ENCODE data around the gene SPAG16. TPM values are rescaled to one million over a fixed set of nuclear protein-coding genes. Genes with fewer than 3 reads are reported as not detected.
"Not testable (repeated sequence)": the region's sequence is repeated elsewhere in the genome, so short reads cannot be mapped to it uniquely, and the experiment has no call there.

The SPAG16 gene
- total RNA-seq, 3 donors from 2014 or later = 25.3 to 42.0 (median 41.7) TPM

GRCh38 chr2:213703406-213704098 is 419.3 kb downstream of the SPAG16 start:
- no peak for TF ChIP-seq POLR2A (IDR thresholded peaks at IDR 0.05)
- Histone ChIP-seq H3K27ac (no peak overlapping the region), H3K36me3 (no peaks in the 10 kb centered on the region), H3K9me3 (peaks cover 8 to 11% of the 10 kb centered on the region in 2 donors), H3K4me3 (no peak overlapping the region), H3K4me1 (no peaks in the 10 kb centered on the region), H3K27me3 (no peaks in the 10 kb centered on the region)
- intact Hi-C loops (cut with DNase I; ENCODE audit: low total_unique reads) = no loop called here
- no peak for DNase-seq (ENCODE audit: low spot score in 2 of 2)

DNA sequence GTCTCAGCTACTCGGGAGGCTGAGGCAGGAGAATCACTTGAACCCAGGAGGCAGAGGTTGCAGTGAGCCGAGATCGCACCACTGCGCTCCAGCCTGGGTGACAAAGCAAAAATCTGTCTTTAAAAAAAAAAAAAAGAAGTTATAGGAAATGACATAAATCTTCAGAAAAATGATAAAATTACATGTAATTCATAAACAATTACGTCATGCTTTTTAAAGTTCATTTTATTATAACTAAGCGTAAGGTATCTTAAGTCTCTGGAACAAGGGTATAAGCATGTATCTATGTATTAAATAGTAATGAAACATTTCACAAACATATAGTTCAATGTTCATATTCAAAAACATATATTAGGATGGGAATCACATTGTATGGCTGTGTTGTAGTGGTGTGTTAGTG is 425.9 kb downstream of the SPAG16 start:
- H3K27me3 ChIP-seq = no peaks in the 10 kb centered on the region
- no peak overlapping the region for H3K4me3 ChIP-seq
- intact Hi-C loops (cut with DNase I; ENCODE audit: low total_unique reads) = no loop called here
- TF ChIP-seq POLR2AphosphoS5 (IDR thresholded peaks at IDR 0.05) (no peak), POLR2A (IDR thresholded peaks at IDR 0.05) (no peak)
- TF ChIP-seq, protein P1, sequence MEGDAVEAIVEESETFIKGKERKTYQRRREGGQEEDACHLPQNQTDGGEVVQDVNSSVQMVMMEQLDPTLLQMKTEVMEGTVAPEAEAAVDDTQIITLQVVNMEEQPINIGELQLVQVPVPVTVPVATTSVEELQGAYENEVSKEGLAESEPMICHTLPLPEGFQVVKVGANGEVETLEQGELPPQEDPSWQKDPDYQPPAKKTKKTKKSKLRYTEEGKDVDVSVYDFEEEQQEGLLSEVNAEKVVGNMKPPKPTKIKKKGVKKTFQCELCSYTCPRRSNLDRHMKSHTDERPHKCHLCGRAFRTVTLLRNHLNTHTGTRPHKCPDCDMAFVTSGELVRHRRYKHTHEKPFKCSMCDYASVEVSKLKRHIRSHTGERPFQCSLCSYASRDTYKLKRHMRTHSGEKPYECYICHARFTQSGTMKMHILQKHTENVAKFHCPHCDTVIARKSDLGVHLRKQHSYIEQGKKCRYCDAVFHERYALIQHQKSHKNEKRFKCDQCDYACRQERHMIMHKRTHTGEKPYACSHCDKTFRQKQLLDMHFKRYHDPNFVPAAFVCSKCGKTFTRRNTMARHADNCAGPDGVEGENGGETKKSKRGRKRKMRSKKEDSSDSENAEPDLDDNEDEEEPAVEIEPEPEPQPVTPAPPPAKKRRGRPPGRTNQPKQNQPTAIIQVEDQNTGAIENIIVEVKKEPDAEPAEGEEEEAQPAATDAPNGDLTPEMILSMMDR (IDR thresholded peaks at IDR 0.05) = no peak
- H3K4me1 ChIP-seq = no peaks in the 10 kb centered on the region
- H3K27ac ChIP-seq = no peak overlapping the region
- H3K9me3 ChIP-seq = no peaks in the 10 kb centered on the region
- DNase-seq (ENCODE audit: low spot score in 2 of 2) = no peak
- H3K36me3 ChIP-seq = no peaks in the 10 kb centered on the region

DNA sequence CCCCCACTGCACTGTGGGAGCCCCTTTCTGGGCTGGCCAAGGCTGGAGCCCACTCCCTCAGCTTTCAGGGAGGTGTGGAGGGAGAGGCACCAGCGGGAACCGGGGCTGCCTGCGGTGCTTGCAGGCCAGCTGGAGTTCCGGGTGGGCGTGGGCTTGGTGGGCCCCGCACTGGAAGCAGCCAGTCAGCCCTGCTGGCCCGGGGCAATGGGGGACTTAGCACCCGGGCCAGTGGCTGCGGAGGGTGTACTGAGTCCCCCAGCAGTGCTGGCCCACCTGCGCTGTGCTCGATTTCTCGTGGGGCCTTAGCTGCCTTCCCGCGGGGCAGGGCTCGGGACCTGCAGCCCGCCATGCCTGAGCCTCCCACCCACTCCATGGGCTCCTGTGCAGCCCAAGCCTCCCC is 434.1 kb downstream of the SPAG16 start:
- DNase-seq (ENCODE audit: low spot score in 2 of 2); H3K4me1 ChIP-seq; H3K36me3 ChIP-seq; H3K27me3 ChIP-seq; intact Hi-C loops (cut with DNase I; ENCODE audit: low total_unique reads); H3K4me3 ChIP-seq; H3K9me3 ChIP-seq; H3K27ac ChIP-seq: not testable (repeated sequence)

DNA sequence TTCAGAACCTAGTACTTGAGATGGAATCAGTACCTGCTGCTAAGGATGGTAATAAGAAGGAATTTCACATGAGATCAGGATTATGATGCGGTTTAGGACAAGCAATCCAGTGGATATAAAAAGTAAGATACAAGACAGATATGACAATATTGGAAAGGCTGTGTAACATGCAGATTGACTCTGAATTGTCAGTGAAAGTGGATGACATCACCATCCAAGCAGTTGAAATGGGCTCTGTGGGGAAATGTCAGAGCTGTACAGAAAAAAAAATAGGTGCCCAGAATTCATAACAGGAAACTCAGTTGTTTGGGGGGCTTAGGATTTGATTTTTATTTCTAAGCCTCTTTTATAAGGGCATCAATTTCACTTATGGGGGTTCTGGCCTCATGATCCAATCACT is 438.3 kb downstream of the SPAG16 start:
- H3K4me3 ChIP-seq = no peak overlapping the region
- H3K27ac ChIP-seq = no peak overlapping the region
- no peaks in the 10 kb centered on the region for H3K36me3 ChIP-seq
- H3K9me3 ChIP-seq = no peaks in the 10 kb centered on the region
- H3K27me3 ChIP-seq = no peaks in the 10 kb centered on the region
- intact Hi-C loops (cut with DNase I; ENCODE audit: low total_unique reads) = no loop called here
- no peak for DNase-seq (ENCODE audit: low spot score in 2 of 2)
- TF ChIP-seq, protein P1 (IDR thresholded peaks at IDR 0.05) = no peak
- TF ChIP-seq POLR2AphosphoS5 (IDR thresholded peaks at IDR 0.05) (no peak), POLR2A (IDR thresholded peaks at IDR 0.05) (no peak)
- H3K4me1 ChIP-seq = no peaks in the 10 kb centered on the region

- Histone ChIP-seq H3K4me3 (no peak overlapping the region), H3K27ac (no peak overlapping the region), H3K4me1 (no peaks in the 10 kb centered on the region), H3K27me3 (no peaks in the 10 kb centered on the region), H3K9me3 (no peaks in the 10 kb centered on the region), H3K36me3 (no peaks in the 10 kb centered on the region)
- intact Hi-C loops (cut with DNase I; ENCODE audit: low total_unique reads) = no loop called here
- TF ChIP-seq, protein P1 (IDR thresholded peaks at IDR 0.05) = no peak
- TF ChIP-seq POLR2A (IDR thresholded peaks at IDR 0.05) (no peak), POLR2AphosphoS5 (IDR thresholded peaks at IDR 0.05) (no peak)
- DNase-seq (ENCODE audit: low spot score in 2 of 2) = no peak
These were observed 438.8 kb downstream of the SPAG16 start for GRCh38 chr2:213723041-213723560.

DNA sequence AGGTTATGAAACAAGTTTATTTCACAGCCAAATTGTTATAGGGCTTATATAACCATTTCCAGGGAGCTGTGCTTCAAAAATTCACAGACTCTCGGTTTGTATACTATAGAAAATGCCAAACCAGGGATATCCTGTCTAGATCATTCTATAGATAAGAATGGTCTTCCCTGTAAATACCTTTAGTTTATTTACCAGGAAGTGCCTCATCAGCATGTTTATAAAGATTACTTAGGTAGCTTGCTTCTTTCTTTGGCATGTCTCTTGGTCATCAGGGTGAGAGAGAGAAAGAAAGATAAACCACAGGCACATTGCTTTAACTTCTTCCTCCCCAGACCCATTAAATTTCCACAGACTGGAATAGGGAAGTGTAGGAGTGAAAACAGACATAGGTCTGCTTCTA is 439.4 kb downstream of the SPAG16 start:
- intact Hi-C loops (cut with DNase I; ENCODE audit: low total_unique reads) = no loop called here
- no peak for TF ChIP-seq POLR2AphosphoS5 (IDR thresholded peaks at IDR 0.05)
- TF ChIP-seq POLR2A (IDR thresholded peaks at IDR 0.05) = no peak
- TF ChIP-seq, protein P1 (IDR thresholded peaks at IDR 0.05) = no peak
- no peak for DNase-seq (ENCODE audit: low spot score in 2 of 2)
- no peaks in the 10 kb centered on the region for H3K9me3 ChIP-seq
- no peaks in the 10 kb centered on the region for H3K4me1 ChIP-seq
- no peak overlapping the region for H3K27ac ChIP-seq
- H3K27me3 ChIP-seq = no peaks in the 10 kb centered on the region
- no peaks in the 10 kb centered on the region for H3K36me3 ChIP-seq
- H3K4me3 ChIP-seq = no peak overlapping the region

Data from breast epithelium (tissue), 4 donors.